Endothelial cell of umbilical vein (primary cell): ENCODE measurements around the gene DENR. TPM values are rescaled to one million over a fixed set of nuclear protein-coding genes. Genes with fewer than 3 reads are reported as not detected.

ENCODE experiments used
- BruUV-seq: library from RNA; stranded (reverse); fragments of 400-500 nt; replicated peaks from 2 replicates; lab custom pipeline; 2021; lab: Mats Ljungman, UMichigan
- CTCF ChIA-PET: fragments of 300-600, 350-600 bp; sonication (Branson Sonifier 250); formaldehyde crosslinking; loops from one replicate; lab custom pipeline; 2021; ENCODE audit warnings: antibody characterized with exemption, inconsistent platforms; lab: Charles Lee
- POLR2A ChIA-PET: fragments of 300-600, 350-600 bp; sonication (Branson Sonifier 250); formaldehyde crosslinking; loops from one replicate; lab custom pipeline; 2021; ENCODE audit warnings: antibody characterized with exemption, inconsistent platforms; lab: Charles Lee
- DNase-seq: peaks from one replicate; pipeline ENCODE4 v3.0.0-alpha.2; 2011; ENCODE audit warnings: low read depth, low spot score
- FAIRE-seq: peaks from 2 replicates; lab custom pipeline; 2011; peaks lifted over from hg19 to GRCh38; lab: Jason Lieb, UNC
- H2AFZ ChIP-seq: 2 replicates; pipeline ENCODE4 v1.6.0; 2012; ENCODE audit warnings: low read depth, low read length, control low read depth, inconsistent platforms
- H3K27ac ChIP-seq: 2 replicates; pipeline ENCODE4 v1.5.1; 2011; ENCODE audit warnings: low read depth, mild to moderate bottlenecking, control low read depth, low read length, moderate library complexity; ENCODE audit not compliant: insufficient read depth
- H3K27me3 ChIP-seq, 2 experiments: 2 replicates each; pipeline versions ENCODE4 v1.6.0 to v1.6.1; 2011; ENCODE audit warnings: low read length in 2 of 2, mixed read lengths in 1 of 2; ENCODE audit not compliant: control insufficient read depth in 2 of 2, insufficient read depth in 2 of 2
- H3K36me3 ChIP-seq, 2 experiments: 2 replicates in 1 of 2; 3 replicates in 1 of 2; pipeline ENCODE4 v1.5.1; 2011; ENCODE audit warnings: low read length in 2 of 2, mild to moderate bottlenecking in 1 of 2, moderate library complexity in 1 of 2; ENCODE audit not compliant: control insufficient read depth in 2 of 2, insufficient read depth in 2 of 2; ENCODE audit errors: extremely low read depth in 1 of 2
- H3K4me1 ChIP-seq: 3 replicates; pipeline ENCODE4 v1.5.1; 2011; ENCODE audit warnings: mild to moderate bottlenecking, low read length; ENCODE audit not compliant: control insufficient read depth, insufficient read depth; ENCODE audit errors: extremely low read depth
- H3K4me2 ChIP-seq: 2 replicates; pipeline ENCODE4 v1.6.1; 2011; ENCODE audit warnings: low read length, control low read depth, mixed read lengths; ENCODE audit not compliant: insufficient read depth
- H3K4me3 ChIP-seq, 3 experiments: fragments of 200-600 bp in 1 of 3; sonication (generic), shearing (Covaris generic) in 1 of 3; replicated peaks in 1 of 3; 2 replicates each; pipeline ENCODE4 v1.5.1; 2011 to 2016; ENCODE audit warnings: control low read depth in 3 of 3, low read length in 3 of 3, mild to moderate bottlenecking in 2 of 3, inconsistent platforms in 1 of 3, low read depth in 1 of 3, moderate library complexity in 1 of 3; ENCODE audit not compliant: insufficient read depth in 1 of 3
- H3K79me2 ChIP-seq: 2 replicates; pipeline ENCODE4 v1.6.0; 2012; ENCODE audit warnings: low read length, inconsistent platforms; ENCODE audit not compliant: control insufficient read depth, insufficient read depth
- H3K9ac ChIP-seq: replicated peaks from 2 replicates; pipeline ENCODE3; 2011; ENCODE audit warnings: low read length, control low read depth; ENCODE audit not compliant: insufficient read depth; ENCODE audit errors: extremely low read depth
- H3K9me1 ChIP-seq: replicated peaks from 3 replicates; pipeline ENCODE4 v1.6.0; 2011; ENCODE audit warnings: mild to moderate bottlenecking, low read length; ENCODE audit not compliant: control insufficient read depth, insufficient read depth; ENCODE audit errors: extremely low read depth
- H3K9me3 ChIP-seq: replicated peaks from 2 replicates; pipeline ENCODE4 v1.5.1; 2012; ENCODE audit warnings: low read length, inconsistent platforms; ENCODE audit not compliant: control insufficient read depth, insufficient read depth
- H4K20me1 ChIP-seq: replicated peaks from 2 replicates; pipeline ENCODE3; 2011; ENCODE audit warnings: mild to moderate bottlenecking, low read length; ENCODE audit not compliant: control insufficient read depth, insufficient read depth; ENCODE audit errors: extremely low read depth
- CTCF ChIP-seq, 2 donors: IDR thresholded peaks; 1 replicate in 1 of 2; 2 replicates in 1 of 2; pipeline ENCODE4 v1.5.1; 2011; ENCODE audit warnings: low read length in 2 of 2, mild to moderate bottlenecking in 2 of 2, moderate library complexity in 2 of 2, control low read depth in 1 of 2, inconsistent platforms in 1 of 2, low read depth in 1 of 2; ENCODE audit not compliant: insufficient read depth in 1 of 2; ENCODE audit errors: extremely low read depth in 1 of 2
- EZH2 ChIP-seq: IDR thresholded peaks from 2 replicates; pipeline ENCODE4 v1.6.1; 2012; ENCODE audit warnings: borderline replicate concordance, low read depth, mild to moderate bottlenecking, moderate library complexity, low read length, inconsistent platforms; ENCODE audit not compliant: severe bottlenecking
- FOS ChIP-seq: IDR thresholded peaks from 2 replicates; pipeline ENCODE4 v1.6.1; 2011; ENCODE audit warnings: mild to moderate bottlenecking, low read length, moderate library complexity, borderline replicate concordance; ENCODE audit not compliant: insufficient read depth
- GATA2 ChIP-seq: IDR thresholded peaks from 2 replicates; pipeline ENCODE4 v1.7.0; 2011; ENCODE audit warnings: low read depth, mild to moderate bottlenecking, moderate library complexity, mixed read lengths, low read length; ENCODE audit not compliant: insufficient read length, insufficient read depth
- JUN ChIP-seq: IDR thresholded peaks from 2 replicates; pipeline ENCODE4 v1.6.1; 2011; ENCODE audit warnings: borderline replicate concordance, low read depth; ENCODE audit not compliant: insufficient read length, insufficient read depth
- MAX ChIP-seq: IDR thresholded peaks from 2 replicates; pipeline ENCODE4 v1.6.1; 2011; ENCODE audit not compliant: insufficient read depth, insufficient read length
- MYC ChIP-seq: IDR thresholded peaks from one replicate; pipeline ENCODE4 v1.6.1; 2011; ENCODE audit warnings: mild to moderate bottlenecking, low read depth, low read length
- POLR2A ChIP-seq: IDR thresholded peaks from 2 replicates; pipeline ENCODE4 v1.6.1; 2012; ENCODE audit warnings: low read depth, mild to moderate bottlenecking, control low read depth, low read length
- POLR2AphosphoS5 ChIP-seq: IDR thresholded peaks from 2 replicates; pipeline ENCODE4 v1.6.1; 2012; ENCODE audit warnings: low read depth, mild to moderate bottlenecking, control low read depth, low read length, moderate library complexity; ENCODE audit not compliant: insufficient read depth
- dilution Hi-C: fragments of 300-500 bp; cut with MboI; formaldehyde crosslinking; loops from one replicate; pipeline ENCODE4 v1.15.0; 2019; ENCODE audit warnings: low sequenced_read_pairs; ENCODE audit not compliant: extremely low pct_ligation_motif_present
- intact Hi-C: fragments of 100-400 bp; cut with micrococcal nuclease; formaldehyde crosslinking; loops from one replicate; pipeline ENCODE4 v1.10.0; 2022
- polyA plus RNA-seq, 4 experiments: library from polyadenylated mRNA; depleted of rRNA in 3 of 4; stranded (reverse) in 3 of 4; unstranded in 1 of 4; fragments of >200 nt; gene quantifications; 2 replicates each; pipeline versions ENCODE4 v1.2.1 to v1.2.3, GENCODE V29; 2011 to 2012; ENCODE audit warnings: missing spikeins in 1 of 4
- total RNA-seq: library from RNA; stranded (reverse); gene quantifications from 2 replicates; pipeline ENCODE4 v1.2.3, GENCODE V29; 2021

Gene DENR
- total and polyA plus RNA-seq, 2 donors (not counting 3 experiments of a cell fraction or from before 2014, with no cell fraction given), result 25.8 to 70.3 TPM

GRCh38 chr12:122807651-122808050, 55.0 kb downstream of the DENR start:
- intact Hi-C loops, result no loop called here
- DNase-seq (no peak), FAIRE-seq (no peak)
- H4K20me1 ChIP-seq, result no peaks in the 10 kb centered on the region
- H3K4me1 ChIP-seq, result no peaks in the 10 kb centered on the region
- no peak overlapping the region for H3K9ac ChIP-seq
- POLR2A ChIA-PET, result no interaction called here
- H2AFZ ChIP-seq, result no peak overlapping the region
- CTCF ChIA-PET, result interaction anchor here (1.1 to 1.6 kb wide), 2 partner anchors 27 to 170 kb away, joined by 3 to 4 read pairs; no protein-coding TSS in a partner anchor
- no peaks in the 10 kb centered on the region for H3K9me3 ChIP-seq
- no peak overlapping the region for H3K27ac ChIP-seq
- dilution Hi-C loops, result no loop called here
- no peaks in the 10 kb centered on the region for H3K9me1 ChIP-seq
- BruUV-seq, result no TSS peak
- H3K4me2 ChIP-seq, result no peak overlapping the region
- H3K27me3 ChIP-seq, result no peaks in the 10 kb centered on the region
- TF ChIP-seq GATA2, result no peak
- TF ChIP-seq POLR2A, result no peak
- no peak for TF ChIP-seq FOS
- TF ChIP-seq POLR2AphosphoS5, result no peak
- no peaks in the 10 kb centered on the region for H3K36me3 ChIP-seq
- H3K79me2 ChIP-seq, result no peaks in the 10 kb centered on the region
- no peak overlapping the region for H3K4me3 ChIP-seq

- DNase-seq (no peak), FAIRE-seq (no peak)
- dilution Hi-C loops, result no loop called here
- H3K4me2 ChIP-seq, result no peak overlapping the region
- BruUV-seq, result no TSS peak
- no peaks in the 10 kb centered on the region for H3K36me3 ChIP-seq
- H3K4me1 ChIP-seq, result no peaks in the 10 kb centered on the region
- H3K27ac ChIP-seq, result no peak overlapping the region
- H3K4me3 ChIP-seq, result no peak overlapping the region
- no peaks in the 10 kb centered on the region for H3K27me3 ChIP-seq
- POLR2A ChIA-PET, result no interaction called here
- intact Hi-C loops, result no loop called here
- no peaks in the 10 kb centered on the region for H3K9me1 ChIP-seq
- no peak overlapping the region for H2AFZ ChIP-seq
- TF ChIP-seq JUN, result no peak
- TF ChIP-seq POLR2AphosphoS5, result no peak
- no peak for TF ChIP-seq POLR2A
- no peak for TF ChIP-seq MAX
- no peak for TF ChIP-seq GATA2
- TF ChIP-seq MYC, result no peak
- no peak for TF ChIP-seq CTCF (IDR thresholded peaks at IDR 0.05; ENCODE audit: extremely low read depth in 1 of 2, insufficient read depth in 1 of 2, low read depth in 1 of 2, low read length in 2 of 2)
- no peak for TF ChIP-seq EZH2
- no peaks in the 10 kb centered on the region for H4K20me1 ChIP-seq
- CTCF ChIA-PET, result no interaction called here
- no peaks in the 10 kb centered on the region for H3K9me3 ChIP-seq
- H3K9ac ChIP-seq, result no peak overlapping the region
- H3K79me2 ChIP-seq, result no peaks in the 10 kb centered on the region
These were observed 59.2 kb downstream of the DENR start for GRCh38 chr12:122811777-122812176.
